Parathyroid adenoma (tissue), 2 donors: ENCODE measurements around the gene NUDT1.

Experiments
- H2AFZ ChIP-seq: fragments of 300-600 bp; sonication (generic); one replicate; pipeline ENCODE4 v1.7.0; 2017; ENCODE audit warnings: antibody characterized with exemption, mild to moderate bottlenecking
- H3K27ac ChIP-seq: fragments of 300-600 bp; sonication (generic); one replicate; pipeline ENCODE4 v1.7.0; 2017
- H3K27me3 ChIP-seq: fragments of 300-600 bp; sonication (generic); one replicate; pipeline ENCODE4 v1.7.0; 2017; ENCODE audit warnings: low read length; ENCODE audit not compliant: control insufficient read depth, insufficient read depth
- H3K36me3 ChIP-seq: fragments of 300-600 bp; sonication (generic); one replicate; pipeline ENCODE4 v1.7.0; 2017; ENCODE audit warnings: low read length; ENCODE audit not compliant: control insufficient read depth, insufficient read depth
- H3K4me1 ChIP-seq: fragments of 300-600 bp; sonication (generic); one replicate; pipeline ENCODE4 v1.7.0; 2017; ENCODE audit warnings: control low read depth
- H3K4me2 ChIP-seq: fragments of 300-600 bp; sonication (generic); one replicate; pipeline ENCODE4 v1.7.0; 2017; ENCODE audit warnings: low read length
- H3K4me3 ChIP-seq: fragments of 300-600 bp; sonication (generic); one replicate; pipeline ENCODE4 v1.7.0; 2017; ENCODE audit warnings: low read depth, low read length
- H3K79me2 ChIP-seq: fragments of 300-600 bp; sonication (generic); one replicate; pipeline ENCODE4 v1.7.0; 2017; ENCODE audit warnings: control low read depth
- H3K9ac ChIP-seq: fragments of 300-600 bp; sonication (generic); one replicate; pipeline ENCODE4 v1.7.0; 2017; ENCODE audit warnings: mild to moderate bottlenecking
- H3K9me3 ChIP-seq: fragments of 300-600 bp; sonication (generic); one replicate; pipeline ENCODE4 v1.7.0; 2017; ENCODE audit warnings: low read length; ENCODE audit not compliant: control insufficient read depth
- CTCF ChIP-seq: fragments of 300-600 bp; sonication (generic); IDR thresholded peaks from one replicate; pipeline ENCODE4 v1.7.0; 2017; ENCODE audit warnings: antibody characterized with exemption, mild to moderate bottlenecking
- donor health status: primary hyperparathyroidism.

Gene NUDT1

GRCh38 chr7:2229467-2229866 lies 12.6 kb upstream of the NUDT1 start:
- no peak overlapping the region for H3K27ac ChIP-seq
- H3K27me3 ChIP-seq: no peaks in the 10 kb centered on the region
- TF ChIP-seq CTCF: no peak
- no peak overlapping the region for H3K9ac ChIP-seq
- H3K36me3 ChIP-seq: no peaks in the 10 kb centered on the region
- no peaks in the 10 kb centered on the region for H3K9me3 ChIP-seq
- peaks cover 24% of the 10 kb centered on the region for H3K79me2 ChIP-seq
- H3K4me3 ChIP-seq: no peak overlapping the region
- no peak overlapping the region for H3K4me2 ChIP-seq
- H2AFZ ChIP-seq: no peak overlapping the region
- peaks cover 2% of the 10 kb centered on the region for H3K4me1 ChIP-seq

- Histone ChIP-seq H2AFZ (no peak overlapping the region), H3K4me3 (no peak overlapping the region), H3K9ac (no peak overlapping the region), H3K79me2 (peaks cover 24% of the 10 kb centered on the region), H3K9me3 (no peaks in the 10 kb centered on the region), H3K36me3 (no peaks in the 10 kb centered on the region), H3K27me3 (no peaks in the 10 kb centered on the region), H3K27ac (no peak overlapping the region), H3K4me2 (no peak overlapping the region), H3K4me1 (peaks cover 2% of the 10 kb centered on the region)
- no peak for TF ChIP-seq CTCF
These were observed 11.8 kb upstream of the NUDT1 start for GRCh38 chr7:2230226-2230625.

- no peak overlapping the region for H3K4me2 ChIP-seq
- peaks cover 19% of the 10 kb centered on the region for H3K79me2 ChIP-seq
- no peaks in the 10 kb centered on the region for H3K27me3 ChIP-seq
- no peak overlapping the region for H3K27ac ChIP-seq
- peaks cover 2% of the 10 kb centered on the region for H3K4me1 ChIP-seq
- no peak for TF ChIP-seq CTCF
- no peak overlapping the region for H2AFZ ChIP-seq
- H3K4me3 ChIP-seq: no peak overlapping the region
- no peak overlapping the region for H3K9ac ChIP-seq
- H3K9me3 ChIP-seq: no peaks in the 10 kb centered on the region
- no peaks in the 10 kb centered on the region for H3K36me3 ChIP-seq
These were observed 11.1 kb upstream of the NUDT1 start for GRCh38 chr7:2230882-2231281.

- Histone ChIP-seq H2AFZ (peak overlapping the region; percentile 89), H3K9ac (peak overlapping the region; percentile 57), H3K4me3 (peak overlapping the region; percentile 74), H3K9me3 (no peaks in the 10 kb centered on the region), H3K4me2 (peak overlapping the region; percentile 98), H3K27ac (no peak overlapping the region), H3K4me1 (peaks cover 2% of the 10 kb centered on the region), H3K36me3 (no peaks in the 10 kb centered on the region), H3K27me3 (no peaks in the 10 kb centered on the region), H3K79me2 (peaks cover 17% of the 10 kb centered on the region)
- TF ChIP-seq CTCF: no peak
These were observed 9.8 kb upstream of the NUDT1 start for GRCh38 chr7:2231992-2232765.
